OCI-LY3 (cell line): ENCODE measurements around the gene AKAP6.

Experiments
- EZH2phosphoT487 ChIP-seq: fragments of 200-600 bp; shearing (Covaris generic); IDR thresholded peaks from 2 replicates; pipeline ENCODE4 v1.6.1; 2018; ENCODE audit warnings: antibody characterized with exemption, mixed run types, low read depth
- TF ChIP-seq, protein P1 (sequence below): fragments of 200-600, 300-600 bp; sonication (generic); IDR thresholded peaks from 2 replicates; pipeline ENCODE4 v1.5.1; 2014; ENCODE audit warnings: antibody characterized with exemption, low read length, low read depth

DNA sequence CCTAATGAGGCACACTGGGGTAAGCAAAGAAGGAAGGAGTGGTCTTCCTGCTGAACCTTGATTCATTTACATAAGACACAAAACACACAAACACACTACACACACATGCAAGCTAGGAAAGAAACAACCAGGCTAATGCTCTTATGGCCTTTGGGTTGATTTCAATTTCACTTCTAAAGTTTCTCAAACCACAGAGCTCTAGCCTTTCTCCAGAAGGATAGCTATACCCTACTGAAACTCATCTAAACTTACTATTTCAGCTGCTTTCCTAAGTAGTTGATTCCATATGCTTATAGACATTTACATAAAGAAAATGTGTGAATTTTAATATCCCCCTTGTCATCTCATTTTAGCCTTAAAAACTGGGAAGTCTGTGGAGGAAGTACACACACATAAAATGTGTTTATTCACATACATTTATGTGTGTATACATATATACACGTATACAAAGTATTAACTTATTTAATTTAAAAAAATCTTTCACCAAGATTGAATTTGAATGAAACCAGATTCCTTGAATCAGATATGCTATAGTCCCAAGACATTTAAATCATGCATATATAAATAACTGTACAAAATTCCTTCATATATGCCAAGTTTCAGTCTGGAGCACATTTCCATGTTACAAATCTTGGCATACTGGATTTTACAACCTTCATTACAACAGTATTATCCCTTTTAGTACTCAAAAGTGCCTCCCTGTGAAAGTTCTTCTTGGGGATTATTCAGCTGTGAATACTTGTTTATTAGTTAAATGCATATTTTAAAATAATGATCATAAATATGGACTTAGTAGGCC lies 377.8 kb downstream of the AKAP6 start:
- TF ChIP-seq, protein P1, sequence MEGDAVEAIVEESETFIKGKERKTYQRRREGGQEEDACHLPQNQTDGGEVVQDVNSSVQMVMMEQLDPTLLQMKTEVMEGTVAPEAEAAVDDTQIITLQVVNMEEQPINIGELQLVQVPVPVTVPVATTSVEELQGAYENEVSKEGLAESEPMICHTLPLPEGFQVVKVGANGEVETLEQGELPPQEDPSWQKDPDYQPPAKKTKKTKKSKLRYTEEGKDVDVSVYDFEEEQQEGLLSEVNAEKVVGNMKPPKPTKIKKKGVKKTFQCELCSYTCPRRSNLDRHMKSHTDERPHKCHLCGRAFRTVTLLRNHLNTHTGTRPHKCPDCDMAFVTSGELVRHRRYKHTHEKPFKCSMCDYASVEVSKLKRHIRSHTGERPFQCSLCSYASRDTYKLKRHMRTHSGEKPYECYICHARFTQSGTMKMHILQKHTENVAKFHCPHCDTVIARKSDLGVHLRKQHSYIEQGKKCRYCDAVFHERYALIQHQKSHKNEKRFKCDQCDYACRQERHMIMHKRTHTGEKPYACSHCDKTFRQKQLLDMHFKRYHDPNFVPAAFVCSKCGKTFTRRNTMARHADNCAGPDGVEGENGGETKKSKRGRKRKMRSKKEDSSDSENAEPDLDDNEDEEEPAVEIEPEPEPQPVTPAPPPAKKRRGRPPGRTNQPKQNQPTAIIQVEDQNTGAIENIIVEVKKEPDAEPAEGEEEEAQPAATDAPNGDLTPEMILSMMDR = no peak
- no peak for TF ChIP-seq EZH2phosphoT487
